ENCODE data around the gene TMEM229A. TPM values are rescaled to one million over a fixed set of nuclear protein-coding genes. Genes with fewer than 3 reads are reported as not detected.
"Not testable (repeated sequence)": the region's sequence is repeated elsewhere in the genome, so short reads cannot be mapped to it uniquely, and the experiment has no call there.

Gene TMEM229A
- total and polyA plus RNA-seq, 3 experiments from 2014 or later = not detected

DNA sequence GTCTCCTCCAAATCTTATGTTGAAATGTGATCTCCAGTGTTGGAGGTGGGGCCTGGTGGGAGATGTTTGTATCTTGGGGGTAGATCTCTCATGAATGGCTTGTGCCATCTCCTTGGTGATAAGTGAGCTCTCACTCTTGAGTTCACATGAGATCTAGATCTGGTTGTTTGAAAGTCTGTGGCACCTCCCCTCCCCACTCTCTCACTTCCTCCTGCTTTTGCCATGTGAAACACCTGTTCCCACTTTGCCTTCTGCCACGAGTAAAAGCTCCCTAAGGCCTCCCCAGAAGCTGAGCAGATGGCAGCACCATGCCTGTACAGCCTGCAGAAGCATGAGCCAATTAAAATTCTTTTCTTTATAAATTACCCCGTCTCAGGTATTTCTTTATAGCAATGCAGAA, 23.5 kb downstream of the TMEM229A start:
- Mint-ChIP-seq H3K27me3 (no peaks in the 10 kb centered on the region), H3K9me3 (peaks cover 0 to 5% (median 0%) of the 10 kb centered on the region in 5 donors), H3K4me1 (no peaks in the 10 kb centered on the region), H3K27ac (no peak overlapping the region), H3K4me3 (no peak overlapping the region), H3K36me3 (no peaks in the 10 kb centered on the region)
- H3K27ac ChIP-seq (ENCODE audit: low read depth, low read length) = no peak overlapping the region
- no peak overlapping the region for H3K4me3 ChIP-seq (ENCODE audit: low read length)
- CTCF ChIA-PET = no interaction called here
- no peaks in the 10 kb centered on the region for H3K4me1 ChIP-seq (ENCODE audit: insufficient read depth, low read length)
- no peaks in the 10 kb centered on the region for H3K27me3 ChIP-seq (ENCODE audit: insufficient read depth, low read length, poor library complexity, severe bottlenecking)
- DNase-seq = no peak
- H3K36me3 ChIP-seq (ENCODE audit: insufficient read depth, low read length) = no peaks in the 10 kb centered on the region
- POLR2A ChIA-PET = no interaction called here
- H3K9me3 ChIP-seq (ENCODE audit: low read length) = no peaks in the 10 kb centered on the region

DNA sequence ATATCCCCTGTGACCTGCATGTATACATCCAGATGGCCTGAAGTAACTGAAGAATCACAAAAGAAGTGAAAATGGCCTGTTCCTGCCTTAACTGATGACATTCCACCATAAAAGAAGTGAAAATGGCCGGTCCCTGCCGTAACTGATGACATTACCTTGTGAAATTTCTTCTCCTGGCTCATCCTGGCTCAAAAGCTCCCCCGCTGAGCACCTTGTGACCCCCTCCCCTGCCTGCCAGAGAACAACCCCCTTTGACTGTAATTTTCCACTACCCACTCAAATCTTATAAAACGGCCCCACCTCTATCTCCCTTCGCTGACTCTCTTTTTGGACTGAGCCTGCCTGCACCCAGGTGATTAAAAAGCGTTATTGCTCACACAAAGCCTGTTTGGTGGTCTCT, 24.6 kb downstream of the TMEM229A start:
- H3K9me3 ChIP-seq (ENCODE audit: low read length); H3K27ac Mint-ChIP-seq; H3K4me1 ChIP-seq (ENCODE audit: insufficient read depth, low read length); H3K27ac ChIP-seq (ENCODE audit: low read depth, low read length); H3K4me3 Mint-ChIP-seq; H3K9me3 Mint-ChIP-seq; H3K27me3 ChIP-seq (ENCODE audit: insufficient read depth, low read length, poor library complexity, severe bottlenecking); POLR2A ChIA-PET; CTCF ChIA-PET; DNase-seq; H3K4me3 ChIP-seq (ENCODE audit: low read length); H3K36me3 Mint-ChIP-seq; H3K4me1 Mint-ChIP-seq; H3K36me3 ChIP-seq (ENCODE audit: insufficient read depth, low read length); H3K27me3 Mint-ChIP-seq: not testable (repeated sequence)

DNA sequence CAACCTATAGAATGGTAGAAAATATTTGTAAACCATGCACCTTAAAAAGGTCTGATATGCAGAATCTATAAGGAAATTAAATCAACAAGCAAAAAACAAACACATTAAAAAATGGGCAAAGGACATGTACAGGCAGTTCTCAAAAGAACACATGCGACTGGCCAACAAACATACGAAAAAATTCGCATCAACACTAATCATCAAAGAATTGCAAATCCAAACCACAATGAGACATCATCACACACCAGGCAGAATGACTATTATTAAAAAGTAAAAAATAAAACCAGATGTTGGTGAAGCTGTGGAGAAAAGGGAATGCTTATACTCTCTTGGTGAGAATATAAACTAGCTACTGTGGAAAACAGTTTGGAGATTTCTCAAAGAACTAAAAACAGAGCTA, 33.2 kb downstream of the TMEM229A start:
- Mint-ChIP-seq H3K36me3 (no peaks in the 10 kb centered on the region), H3K4me3 (no peak overlapping the region), H3K9me3 (peaks cover 0 to 6% (median 4%) of the 10 kb centered on the region in 5 donors), H3K27ac (no peak overlapping the region), H3K4me1 (no peaks in the 10 kb centered on the region), H3K27me3 (peaks cover 0 to 2% of the 10 kb centered on the region in 2 donors)
- POLR2A ChIA-PET = no interaction called here
- no peak overlapping the region for H3K4me3 ChIP-seq (ENCODE audit: low read length)
- H3K36me3 ChIP-seq (ENCODE audit: insufficient read depth, low read length) = no peaks in the 10 kb centered on the region
- no peaks in the 10 kb centered on the region for H3K4me1 ChIP-seq (ENCODE audit: insufficient read depth, low read length)
- DNase-seq = no peak
- H3K27me3 ChIP-seq (ENCODE audit: insufficient read depth, low read length, poor library complexity, severe bottlenecking) = no peaks in the 10 kb centered on the region
- H3K9me3 ChIP-seq (ENCODE audit: low read length) = no peaks in the 10 kb centered on the region
- no peak overlapping the region for H3K27ac ChIP-seq (ENCODE audit: low read depth, low read length)
- CTCF ChIA-PET = no interaction called here

DNA sequence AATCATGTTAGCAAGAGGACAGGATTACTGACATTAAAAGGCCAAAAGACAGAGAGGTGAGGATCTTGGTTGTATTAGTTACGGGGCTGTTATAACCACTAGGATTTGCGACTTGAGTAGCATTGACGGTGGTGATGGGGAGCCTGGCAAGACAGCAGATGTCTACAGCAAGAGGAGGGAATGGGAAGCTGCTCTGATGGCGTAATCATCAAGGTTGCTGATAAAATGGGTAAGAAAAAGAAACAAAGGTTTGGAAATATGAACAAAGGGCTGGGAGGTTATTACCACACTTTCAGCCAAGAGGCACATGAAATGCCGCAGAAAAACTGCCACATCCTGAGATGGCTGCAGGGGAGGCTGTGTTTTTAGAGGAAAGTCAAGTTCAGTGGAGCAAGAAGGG, 33.9 kb downstream of the TMEM229A start:
- no peaks in the 10 kb centered on the region for H3K9me3 ChIP-seq (ENCODE audit: low read length)
- Mint-ChIP-seq H3K4me3 (no peak overlapping the region), H3K4me1 (no peaks in the 10 kb centered on the region), H3K36me3 (no peaks in the 10 kb centered on the region), H3K27me3 (no peaks in the 10 kb centered on the region), H3K27ac (no peak overlapping the region), H3K9me3 (peaks cover 0 to 6% (median 4%) of the 10 kb centered on the region in 5 donors)
- H3K4me1 ChIP-seq (ENCODE audit: insufficient read depth, low read length) = no peaks in the 10 kb centered on the region
- no peaks in the 10 kb centered on the region for H3K36me3 ChIP-seq (ENCODE audit: insufficient read depth, low read length)
- no peak overlapping the region for H3K27ac ChIP-seq (ENCODE audit: low read depth, low read length)
- no peak for DNase-seq
- ChIA-PET POLR2A (no interaction called here), CTCF (no interaction called here)
- H3K27me3 ChIP-seq (ENCODE audit: insufficient read depth, low read length, poor library complexity, severe bottlenecking) = no peaks in the 10 kb centered on the region
- H3K4me3 ChIP-seq (ENCODE audit: low read length) = no peak overlapping the region

DNA sequence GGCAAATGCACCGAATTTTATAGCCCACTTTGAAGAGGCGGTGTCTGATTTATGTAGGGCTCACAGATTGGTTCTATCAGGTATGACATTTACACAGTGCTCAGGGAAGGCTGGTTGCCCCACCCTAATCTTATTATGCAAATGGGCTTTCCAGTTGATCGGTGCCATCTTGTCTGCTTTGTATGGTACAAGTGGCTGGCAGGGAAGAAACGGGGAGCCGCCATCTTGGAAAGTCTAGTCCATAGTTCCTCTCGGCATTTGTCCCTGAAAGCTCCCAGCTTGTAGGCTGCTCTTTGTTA, 36.6 kb downstream of the TMEM229A start:
- ChIA-PET POLR2A (no interaction called here), CTCF (no interaction called here)
- peaks cover 0 to 4% (median 0%) of the 10 kb centered on the region in 5 donors for H3K9me3 Mint-ChIP-seq
- DNase-seq = no peak
- H3K4me3 ChIP-seq (ENCODE audit: low read length) = no peak overlapping the region
- H3K9me3 ChIP-seq (ENCODE audit: low read length) = no peaks in the 10 kb centered on the region
- H3K27me3 ChIP-seq (ENCODE audit: insufficient read depth, low read length, poor library complexity, severe bottlenecking) = no peaks in the 10 kb centered on the region
- no peaks in the 10 kb centered on the region for H3K36me3 ChIP-seq (ENCODE audit: insufficient read depth, low read length)
- no peaks in the 10 kb centered on the region for H3K4me1 ChIP-seq (ENCODE audit: insufficient read depth, low read length)
- H3K27ac ChIP-seq (ENCODE audit: low read depth, low read length) = no peak overlapping the region
- no peaks in the 10 kb centered on the region for H3K4me1 Mint-ChIP-seq
- no peak overlapping the region for H3K27ac Mint-ChIP-seq
- H3K4me3 Mint-ChIP-seq = no peak overlapping the region
- H3K36me3 Mint-ChIP-seq = no peaks in the 10 kb centered on the region
- peaks cover 0 to 3% of the 10 kb centered on the region in 2 donors for H3K27me3 Mint-ChIP-seq

DNA sequence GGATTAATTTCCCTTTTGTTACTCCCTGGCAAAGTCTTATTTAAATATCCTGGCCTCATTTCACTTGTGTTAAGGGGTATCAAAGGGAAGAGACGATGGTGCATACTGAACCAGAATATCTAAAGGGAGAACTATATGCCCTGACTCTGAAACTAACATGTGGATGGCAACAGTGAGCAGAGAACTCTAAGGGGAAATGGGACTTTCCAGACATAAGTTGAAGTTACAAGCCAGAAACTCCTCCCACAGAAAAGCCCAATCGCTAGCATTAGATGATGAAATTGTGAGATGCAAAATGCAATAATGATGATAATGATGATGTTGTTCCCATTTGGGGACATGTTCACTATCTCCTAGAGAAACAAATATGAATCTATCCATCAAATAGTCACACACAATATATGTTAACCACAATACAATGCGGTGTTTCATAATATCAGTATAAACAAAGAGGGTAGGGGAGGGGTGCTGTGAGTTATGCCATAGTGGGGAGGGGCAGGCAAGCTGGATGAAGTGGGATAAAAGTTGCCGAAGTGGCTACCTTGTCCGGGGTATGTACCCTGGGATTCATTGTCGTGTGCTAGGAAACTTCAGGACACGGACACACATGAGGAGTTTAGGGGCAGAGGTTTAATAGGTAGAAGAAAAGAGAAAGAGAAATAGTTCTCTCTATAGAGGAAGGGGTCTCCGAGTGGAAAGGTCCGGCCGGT, 37.1 kb downstream of the TMEM229A start:
- H3K4me1 Mint-ChIP-seq = no peaks in the 10 kb centered on the region
- H3K27ac Mint-ChIP-seq = no peak overlapping the region
- H3K27me3 Mint-ChIP-seq = peaks cover 0 to 3% of the 10 kb centered on the region in 2 donors
- H3K27ac ChIP-seq (ENCODE audit: low read depth, low read length) = no peak overlapping the region
- H3K36me3 ChIP-seq (ENCODE audit: insufficient read depth, low read length) = no peaks in the 10 kb centered on the region
- H3K27me3 ChIP-seq (ENCODE audit: insufficient read depth, low read length, poor library complexity, severe bottlenecking) = no peaks in the 10 kb centered on the region
- POLR2A ChIA-PET = no interaction called here
- no peaks in the 10 kb centered on the region for H3K9me3 ChIP-seq (ENCODE audit: low read length)
- peaks cover 0 to 4% (median 0%) of the 10 kb centered on the region in 5 donors for H3K9me3 Mint-ChIP-seq
- H3K36me3 Mint-ChIP-seq = no peaks in the 10 kb centered on the region
- CTCF ChIA-PET = no interaction called here
- H3K4me1 ChIP-seq (ENCODE audit: insufficient read depth, low read length) = no peaks in the 10 kb centered on the region
- no peak overlapping the region for H3K4me3 Mint-ChIP-seq
- no peak overlapping the region for H3K4me3 ChIP-seq (ENCODE audit: low read length)
- DNase-seq = no peak

DNA sequence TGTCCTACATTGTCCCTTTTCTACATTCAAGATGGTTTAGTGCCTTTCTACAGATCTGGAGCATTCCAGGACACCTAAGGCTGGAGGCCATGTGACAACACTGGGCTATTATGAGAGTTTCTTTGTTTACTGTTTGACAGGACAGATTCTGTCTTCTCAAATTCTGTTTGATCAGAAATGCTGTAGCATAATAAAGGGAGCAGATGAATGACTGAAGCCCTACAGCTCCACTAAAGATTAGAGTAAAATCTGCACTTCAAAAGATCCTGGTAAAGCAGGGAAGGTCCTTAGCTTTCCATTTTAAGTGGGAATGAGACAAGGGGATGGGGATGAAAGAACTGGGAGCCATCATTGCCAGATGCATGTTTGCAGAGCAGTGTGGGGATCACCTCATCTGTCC, 38.4 kb downstream of the TMEM229A start:
- H3K4me1 ChIP-seq (ENCODE audit: insufficient read depth, low read length) = no peaks in the 10 kb centered on the region
- Mint-ChIP-seq H3K4me3 (no peak overlapping the region), H3K27ac (no peak overlapping the region), H3K36me3 (no peaks in the 10 kb centered on the region), H3K9me3 (peaks cover 0 to 11% (median 0%) of the 10 kb centered on the region in 5 donors), H3K27me3 (peaks cover 0 to 7% of the 10 kb centered on the region in 2 donors), H3K4me1 (no peaks in the 10 kb centered on the region)
- ChIA-PET POLR2A (no interaction called here), CTCF (no interaction called here)
- H3K9me3 ChIP-seq (ENCODE audit: low read length) = no peaks in the 10 kb centered on the region
- no peak overlapping the region for H3K27ac ChIP-seq (ENCODE audit: low read depth, low read length)
- no peaks in the 10 kb centered on the region for H3K36me3 ChIP-seq (ENCODE audit: insufficient read depth, low read length)
- DNase-seq = no peak
- H3K4me3 ChIP-seq (ENCODE audit: low read length) = no peak overlapping the region
- H3K27me3 ChIP-seq (ENCODE audit: insufficient read depth, low read length, poor library complexity, severe bottlenecking) = no peaks in the 10 kb centered on the region

DNA sequence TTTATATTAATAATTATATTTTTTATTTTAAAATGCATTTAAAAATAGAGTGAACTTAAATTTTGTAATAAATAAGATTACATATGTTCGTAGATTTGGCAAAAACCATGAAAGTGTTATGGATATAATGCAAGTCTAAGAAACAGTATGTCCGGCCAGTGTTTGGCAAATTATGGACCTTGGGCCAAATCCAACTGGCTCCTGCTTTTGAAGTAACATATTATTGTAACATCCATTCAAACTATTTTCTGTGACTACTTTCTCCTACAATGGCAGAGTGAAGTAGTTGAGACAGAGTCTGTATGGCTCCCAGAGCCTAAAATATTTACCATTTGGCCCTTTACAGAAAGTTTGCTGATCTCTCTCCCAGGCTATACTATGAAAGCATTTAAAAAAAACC, 38.9 kb downstream of the TMEM229A start:
- ChIA-PET POLR2A (no interaction called here), CTCF (no interaction called here)
- Mint-ChIP-seq H3K9me3 (peaks cover 0 to 10% (median 0%) of the 10 kb centered on the region in 5 donors), H3K4me1 (no peaks in the 10 kb centered on the region), H3K27me3 (peaks cover 0 to 7% of the 10 kb centered on the region in 2 donors), H3K36me3 (no peaks in the 10 kb centered on the region), H3K27ac (no peak overlapping the region), H3K4me3 (no peak overlapping the region)
- Histone ChIP-seq H3K27me3 (ENCODE audit: insufficient read depth, low read length, poor library complexity, severe bottlenecking) (no peaks in the 10 kb centered on the region), H3K4me3 (ENCODE audit: low read length) (no peak overlapping the region), H3K36me3 (ENCODE audit: insufficient read depth, low read length) (no peaks in the 10 kb centered on the region), H3K27ac (ENCODE audit: low read depth, low read length) (no peak overlapping the region), H3K4me1 (ENCODE audit: insufficient read depth, low read length) (no peaks in the 10 kb centered on the region), H3K9me3 (ENCODE audit: low read length) (no peaks in the 10 kb centered on the region)
- no peak for DNase-seq

Data from CD8-positive, alpha-beta memory T cell (primary cell).